HG03442 (cell line): ENCODE results near the gene RARA.
"Not testable (repeated sequence)": the region's sequence is repeated elsewhere in the genome, so short reads cannot be mapped to it uniquely, and the experiment has no call there.

Experiments
- ATAC-seq: cut with Tn5 transposase; IDR thresholded peaks from one replicate; pipeline ENCODE4 v1.9.1; 2021; ENCODE audit warnings: mild to moderate bottlenecking, moderate library complexity; ENCODE audit not compliant: unreplicated experiment

Gene RARA

GRCh38 chr17:40297511-40297910, 11.5 kb upstream of the RARA start:
- no peak for ATAC-seq

GRCh38 chr17:40298726-40299125, 10.3 kb upstream of the RARA start:
- ATAC-seq = no peak

- ATAC-seq = not testable (repeated sequence)
Measured at GRCh38 chr17:40299159-40299757, 9.7 kb upstream of the RARA start.

GRCh38 chr17:40301315-40301714, 7.7 kb upstream of the RARA start:
- ATAC-seq = no peak

GRCh38 chr17:40303009-40303657, 5.8 kb upstream of the RARA start:
- no peak for ATAC-seq

- ATAC-seq = no peak
Measured at GRCh38 chr17:40303708-40304551, 5.0 kb upstream of the RARA start.

GRCh38 chr17:40304552-40304863, 4.5 kb upstream of the RARA start:
- ATAC-seq = not testable (repeated sequence)

GRCh38 chr17:40304866-40305265, 4.1 kb upstream of the RARA start:
- not testable (repeated sequence) for ATAC-seq

GRCh38 chr17:40306395-40306794, 2.6 kb upstream of the RARA start:
- no peak for ATAC-seq

- ATAC-seq = no peak
Measured at GRCh38 chr17:40307001-40307730, 1.8 kb upstream of the RARA start.

- ATAC-seq = no peak
Measured at GRCh38 chr17:40307740-40308239, 1.2 kb upstream of the RARA start.

GRCh38 chr17:40309949-40310510, 1.1 kb downstream of the RARA start:
- ATAC-seq = no peak

GRCh38 chr17:40310882-40311391, 2.0 kb downstream of the RARA start:
- no peak for ATAC-seq

- ATAC-seq = no peak
Measured at GRCh38 chr17:40311575-40311974, 2.6 kb downstream of the RARA start.

- ATAC-seq = no peak
Measured at GRCh38 chr17:40312131-40312731, 3.3 kb downstream of the RARA start.

- no peak for ATAC-seq
Measured at GRCh38 chr17:40312893-40313667, 4.1 kb downstream of the RARA start.

- no peak for ATAC-seq
Measured at GRCh38 chr17:40313668-40314583, 4.9 kb downstream of the RARA start.

GRCh38 chr17:40314584-40314956, 5.6 kb downstream of the RARA start:
- no peak for ATAC-seq

GRCh38 chr17:40315206-40315605, 6.2 kb downstream of the RARA start:
- ATAC-seq = no peak
